ENCODE results near the gene PRR11.
"Not testable (repeated sequence)": the region's sequence is repeated elsewhere in the genome, so short reads cannot be mapped to it uniquely, and the experiment has no call there.

Gene PRR11

DNA sequence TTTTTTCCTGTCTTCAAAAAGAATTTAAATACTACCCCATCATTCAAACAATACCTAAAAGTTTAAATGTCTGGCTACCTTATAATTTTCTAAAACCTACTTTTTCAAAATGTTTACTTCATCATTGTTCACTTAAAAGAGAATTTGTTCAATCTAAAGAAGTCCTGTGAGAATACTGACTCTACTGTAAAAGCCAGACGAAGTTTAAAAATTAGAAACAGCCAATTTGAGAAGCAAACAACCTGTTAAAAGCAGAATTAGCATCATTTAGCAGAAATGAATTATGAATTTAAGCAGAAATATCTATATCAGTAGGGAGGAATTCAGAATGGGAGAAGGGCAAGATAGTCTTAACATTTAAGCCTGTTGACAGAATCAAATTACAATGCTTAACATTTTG is 2.6 kb upstream of the PRR11 start:
- DNase-seq (ENCODE audit: low read depth): no peak

DNA sequence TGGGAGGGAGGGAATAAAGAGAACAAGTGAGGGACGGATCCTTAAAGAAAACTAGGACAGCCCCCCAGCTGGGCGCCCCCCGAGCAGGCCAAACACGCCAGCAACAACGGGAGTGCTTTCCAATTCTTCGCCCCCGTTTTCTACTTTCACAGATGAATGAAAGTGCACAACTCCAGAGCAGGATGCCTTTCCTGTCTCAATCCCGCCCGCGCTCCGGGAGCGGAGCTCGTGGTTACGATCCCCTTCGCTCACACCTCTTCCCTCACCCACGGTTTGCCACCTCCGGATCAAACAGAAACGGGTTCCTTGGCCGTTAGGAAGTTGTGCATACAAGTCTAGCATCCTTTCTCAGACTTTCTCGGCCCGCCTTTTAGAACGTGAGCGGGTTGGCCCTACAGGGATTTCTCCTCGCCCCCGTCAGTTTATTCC is 1.2 kb upstream of the PRR11 start:
- DNase-seq (ENCODE audit: low read depth): peak; percentile 2

DNA sequence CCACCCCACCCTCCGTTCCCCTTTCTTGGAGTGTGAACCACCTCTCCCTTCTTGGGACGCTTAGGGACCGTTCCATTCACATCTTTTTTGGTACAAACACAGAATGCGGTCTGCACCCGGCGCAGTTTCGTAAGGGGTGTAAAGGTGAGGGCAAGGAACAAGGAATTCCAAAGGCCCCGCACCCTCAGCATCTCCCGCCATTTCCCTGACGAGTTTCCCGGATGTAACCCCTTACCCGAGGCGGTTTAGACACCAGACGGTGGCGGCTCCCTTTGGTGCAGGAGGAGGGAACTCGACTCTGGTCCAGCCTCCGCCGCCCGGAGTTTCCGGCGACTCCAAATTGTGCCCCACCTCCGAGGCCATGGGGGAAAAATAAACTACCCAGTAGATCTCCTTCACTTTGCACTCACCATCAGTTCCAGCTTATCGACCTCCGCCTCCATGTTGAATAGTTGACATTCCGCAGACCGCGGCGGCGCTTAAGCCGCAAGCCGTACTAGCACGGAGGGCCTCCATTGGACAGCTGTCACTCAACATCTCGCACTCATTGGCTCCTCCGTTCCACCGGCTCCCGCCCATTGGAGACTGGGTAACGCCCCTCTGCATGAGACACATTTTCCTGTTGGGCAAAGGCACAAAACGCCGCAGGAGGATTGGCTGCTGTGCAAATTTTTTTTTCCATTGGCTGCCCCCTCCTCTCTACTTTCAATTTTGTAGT is 666 bp upstream of the PRR11 start, which contains the start of gene SKA2:
TSS of gene SKA2 (minus strand) at position 466 of the 718 bp plus-strand sequence. CDS start at position 443, 23 bp downstream.
- peak; percentile 76 for DNase-seq (ENCODE audit: low read depth)

DNA sequence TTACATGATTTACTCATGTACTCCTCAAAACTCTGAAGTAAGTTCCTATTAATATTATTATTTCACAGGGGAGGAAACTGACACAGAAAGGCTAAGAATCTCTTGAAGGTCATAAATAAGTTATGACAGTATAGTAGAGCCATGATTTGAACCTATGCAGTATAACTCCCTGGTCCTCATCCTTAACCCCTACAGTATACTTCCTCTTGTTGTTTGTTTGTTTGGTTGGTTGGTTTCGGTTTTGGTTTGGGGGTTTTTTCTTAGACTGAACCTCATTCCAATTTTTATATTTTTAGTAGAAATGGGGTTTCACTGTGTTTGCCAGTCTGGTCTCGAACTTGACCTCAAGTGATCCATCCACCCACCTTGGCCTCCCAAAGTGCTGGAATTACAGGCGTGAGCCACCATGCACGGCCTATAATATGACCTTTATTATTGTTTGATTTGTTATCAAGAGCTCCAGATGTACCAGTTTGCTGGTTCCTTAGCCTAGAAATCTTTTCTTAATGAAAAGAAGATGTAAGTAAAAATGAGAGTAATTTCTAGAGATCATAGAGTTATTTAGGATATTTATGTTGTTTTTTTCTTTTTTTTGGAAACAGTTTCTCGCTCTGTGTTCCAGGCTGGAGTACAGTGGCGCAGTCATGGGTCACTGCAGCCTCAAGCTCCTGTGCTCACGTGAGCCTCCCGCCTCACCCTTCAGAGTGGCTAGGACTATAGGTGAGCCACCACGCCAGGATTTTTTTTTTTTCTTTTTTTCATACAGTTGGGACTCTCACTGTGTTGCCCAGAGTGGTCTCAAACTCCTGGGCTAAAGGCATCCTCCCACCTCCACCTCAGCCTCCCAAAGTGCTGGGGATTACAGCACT is 4.8 kb downstream of the PRR11 start:
- no peak for DNase-seq (ENCODE audit: low read depth)

DNA sequence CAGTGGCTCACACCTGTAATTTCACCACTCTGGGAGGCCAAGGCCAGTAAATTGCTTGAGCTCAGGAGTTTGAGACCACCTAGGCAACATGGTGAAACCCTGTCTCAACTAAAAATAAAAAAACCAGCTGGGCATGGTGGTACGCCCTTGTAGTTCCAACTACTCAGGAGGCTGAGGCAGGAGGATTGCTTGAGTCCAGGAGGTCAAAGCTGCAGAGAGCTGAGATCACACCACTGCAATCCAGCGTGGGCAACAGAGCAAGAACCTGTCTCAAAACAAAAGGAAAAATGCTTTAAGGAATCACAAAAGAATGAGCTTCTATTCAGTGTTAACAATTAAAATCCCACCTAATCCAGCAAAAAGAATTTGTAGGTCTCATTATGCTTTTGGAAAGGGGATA is 5.9 kb downstream of the PRR11 start:
- DNase-seq (ENCODE audit: low read depth): no peak

DNA sequence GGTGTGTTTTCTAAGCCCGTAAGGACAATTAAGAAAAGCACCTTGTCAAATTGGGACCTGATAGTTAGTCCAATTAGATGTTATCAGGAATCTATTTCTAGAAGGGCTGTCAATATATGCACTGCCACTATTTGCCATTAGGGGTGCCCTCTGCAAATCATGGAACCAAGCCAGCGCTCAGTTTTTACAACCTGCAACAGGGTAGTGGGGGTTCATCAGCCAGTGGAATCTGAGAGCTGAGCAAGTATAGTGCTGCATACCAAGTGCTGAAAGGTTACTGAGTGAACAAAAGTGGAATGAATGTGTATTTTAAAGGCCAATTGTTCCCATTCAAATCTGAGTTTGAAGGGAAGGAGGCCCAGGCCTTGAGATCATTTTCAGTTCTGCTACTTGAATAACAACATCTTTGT is 10.4 kb downstream of the PRR11 start:
- DNase-seq (ENCODE audit: low read depth): no peak

DNA sequence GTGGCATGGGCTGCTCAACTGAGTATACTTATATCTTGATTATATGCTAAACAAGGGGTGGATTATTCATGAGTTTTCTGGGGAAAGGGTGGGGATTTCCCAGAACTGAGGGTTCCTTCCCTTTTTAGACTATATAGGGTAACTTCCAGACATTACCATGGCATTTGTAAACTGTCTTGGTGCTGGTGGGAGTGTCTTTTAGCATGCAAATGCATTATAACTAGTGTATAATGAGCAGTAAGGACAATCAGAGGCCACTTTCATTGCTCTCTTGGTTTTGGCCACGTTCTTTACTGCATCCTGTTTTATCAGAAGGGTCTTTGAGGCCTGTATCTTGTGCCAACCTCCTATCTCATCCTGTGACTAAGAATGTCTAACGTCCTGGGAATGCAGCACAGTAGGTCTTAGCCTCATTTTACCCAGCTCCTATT is 12.0 kb downstream of the PRR11 start:
- DNase-seq (ENCODE audit: low read depth): no peak

DNA sequence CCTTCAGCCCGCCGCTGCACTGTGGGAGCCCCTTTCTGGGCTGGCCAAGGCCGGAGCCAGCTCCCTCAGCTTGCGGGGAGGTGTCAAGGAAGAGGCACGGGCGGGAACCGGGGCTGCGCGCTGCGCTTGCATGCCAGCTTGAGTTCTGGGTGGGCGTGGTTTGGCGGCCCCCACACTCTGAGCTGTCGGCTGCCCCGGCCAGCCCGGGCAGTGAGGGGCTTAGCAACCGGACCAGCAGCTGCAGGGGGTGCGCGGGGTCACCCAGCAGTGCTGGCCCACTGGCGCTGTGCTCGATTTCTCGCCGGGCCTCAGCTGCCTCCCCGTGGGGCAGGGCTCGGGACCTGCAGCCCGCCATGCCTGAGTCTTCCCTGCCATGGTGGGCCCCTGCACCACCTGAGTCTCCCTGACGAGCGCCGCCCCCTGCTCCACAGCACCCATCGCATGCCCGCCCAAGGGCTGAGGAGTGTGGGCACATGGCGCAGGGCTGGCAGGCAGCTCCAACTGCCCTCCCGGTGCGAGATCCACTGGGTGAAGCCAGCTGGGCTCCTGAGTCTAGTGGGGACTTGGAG is 17.0 kb downstream of the PRR11 start:
- no peak for DNase-seq (ENCODE audit: low read depth)

DNA sequence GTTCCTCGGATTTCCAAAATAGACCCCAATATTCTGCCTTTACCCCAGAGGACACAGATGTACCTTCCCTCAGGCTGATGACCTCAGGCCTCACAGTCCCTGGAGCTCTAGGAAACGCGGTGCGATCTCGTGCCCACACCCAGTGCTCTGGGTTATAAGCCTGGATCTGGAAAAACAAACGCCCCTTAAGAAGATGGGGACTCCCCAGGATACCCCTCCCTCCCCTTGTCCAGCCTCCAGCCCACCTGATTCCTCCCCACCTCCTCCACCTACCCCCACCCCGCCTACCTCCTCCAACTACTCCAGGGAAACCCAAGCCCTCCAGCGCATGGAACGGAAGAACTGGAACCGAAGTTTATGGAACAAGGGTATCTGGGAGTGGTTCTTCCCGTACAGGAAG is 19.1 kb downstream of the PRR11 start:
- DNase-seq (ENCODE audit: low read depth): no peak

DNA sequence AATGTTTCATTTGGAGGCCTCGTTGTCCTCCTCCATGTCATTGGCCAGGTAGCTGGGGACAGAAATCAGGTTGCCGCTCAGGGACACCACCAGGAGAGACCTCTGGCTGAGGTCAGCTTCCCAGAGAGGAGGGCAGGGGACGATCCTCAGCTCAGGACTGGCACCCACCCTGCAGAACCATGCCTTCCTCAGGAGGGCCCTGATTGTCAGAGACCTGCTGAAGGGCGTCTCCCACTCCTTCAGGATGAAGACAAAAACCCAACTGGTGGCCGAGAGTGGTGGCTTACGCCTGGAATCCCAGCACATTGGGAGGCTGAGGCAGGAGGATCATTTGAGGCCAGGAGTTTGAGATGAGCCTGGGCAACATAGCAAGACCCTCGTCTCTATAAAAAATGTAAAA is 19.5 kb downstream of the PRR11 start:
- no peak for DNase-seq (ENCODE audit: low read depth)

DNA sequence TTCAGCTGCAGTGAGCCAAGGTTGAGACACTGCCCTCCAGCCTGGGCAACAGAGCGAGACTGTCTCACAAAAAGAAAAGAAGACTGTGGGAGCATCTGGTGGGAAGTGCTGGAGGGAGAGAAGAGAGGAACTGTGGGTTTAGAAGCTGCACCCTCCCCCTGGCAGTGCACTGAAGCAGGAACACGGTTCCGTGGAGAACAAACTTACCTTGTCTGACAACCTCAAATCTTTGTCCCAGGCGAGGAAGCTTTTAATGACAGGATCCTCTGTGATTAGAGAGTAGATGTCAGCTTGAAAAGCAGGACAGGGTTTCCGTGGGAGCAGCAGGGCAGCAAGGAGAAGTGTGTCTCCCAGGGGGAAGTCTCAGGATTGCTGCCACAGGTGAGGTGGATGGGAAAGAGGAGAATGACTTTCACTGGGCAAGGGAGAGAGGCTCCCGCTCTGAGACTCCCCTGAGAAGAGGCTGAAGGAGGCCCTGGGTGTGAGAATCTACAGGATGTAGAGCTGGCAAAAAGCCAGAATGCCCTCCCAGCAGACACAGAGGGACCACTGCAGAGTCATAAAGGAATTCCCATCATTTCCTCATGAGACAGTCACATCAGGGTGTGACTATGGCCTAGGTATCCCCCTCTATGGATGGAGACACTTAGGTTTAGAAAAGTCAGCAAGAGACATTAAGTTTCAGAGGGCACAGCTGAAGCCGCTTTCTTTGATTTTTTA is 22.9 kb downstream of the PRR11 start:
- DNase-seq (ENCODE audit: low read depth): no peak

DNA sequence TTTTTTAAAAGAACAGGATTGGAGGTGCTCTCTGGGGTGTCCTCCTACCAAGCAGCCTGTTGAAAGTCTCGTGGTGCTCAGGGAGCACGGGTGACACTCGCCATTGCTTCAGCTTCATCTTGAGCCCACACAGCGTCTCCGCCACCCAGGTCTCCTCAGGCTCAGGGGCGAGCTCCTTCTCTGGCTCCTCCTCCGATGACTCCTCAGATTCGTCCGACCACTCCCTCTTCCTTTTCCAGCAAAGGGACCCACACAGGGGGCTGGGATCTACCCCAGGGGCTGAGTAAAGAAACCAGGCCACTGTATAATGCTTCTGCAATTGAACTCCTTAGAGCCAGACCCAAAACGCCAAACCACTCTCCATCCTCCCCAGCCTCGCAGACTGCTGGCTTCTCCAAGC is 24.1 kb downstream of the PRR11 start:
- not testable (repeated sequence) for DNase-seq (ENCODE audit: low read depth)

DNA sequence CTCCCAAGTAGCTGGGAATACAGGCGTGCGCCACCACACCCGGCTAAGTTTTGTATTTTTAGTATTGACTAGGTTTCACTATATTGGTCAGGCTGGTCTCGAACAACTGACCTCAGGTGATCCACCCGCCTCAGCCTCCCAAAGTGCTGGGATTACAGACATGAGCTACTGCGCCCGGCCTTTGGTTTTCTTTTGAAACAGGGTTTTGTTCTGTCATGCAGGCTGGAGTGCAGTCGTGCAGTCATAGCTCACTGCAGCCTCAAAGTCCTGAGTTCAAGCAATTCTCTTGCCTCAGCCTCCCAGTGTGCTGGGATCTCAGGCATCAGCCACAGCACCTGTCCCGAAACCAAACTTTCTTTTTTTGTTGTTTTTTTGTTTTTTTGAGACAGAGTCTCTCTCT is 25.1 kb downstream of the PRR11 start:
- no peak for DNase-seq (ENCODE audit: low read depth)

DNA sequence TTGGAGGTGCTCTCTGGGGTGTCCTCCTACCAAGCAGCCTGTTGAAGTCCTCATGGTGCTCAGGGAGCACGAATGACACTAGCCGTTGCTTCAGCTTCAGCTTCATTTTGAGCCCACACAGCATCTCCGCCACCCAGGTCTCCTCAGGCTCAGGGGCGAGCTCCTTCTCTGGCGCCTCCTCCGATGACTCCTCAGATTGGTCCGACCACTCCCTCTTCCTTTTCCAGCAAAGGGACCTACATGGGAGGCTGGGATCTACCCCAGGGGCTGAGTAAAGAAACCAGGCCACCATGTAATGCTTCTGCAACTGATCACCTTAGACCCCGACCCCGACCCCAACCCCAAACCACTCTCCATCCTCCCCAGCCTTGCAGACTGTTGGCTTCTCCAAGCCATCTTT is 25.9 kb downstream of the PRR11 start:
- no peak for DNase-seq (ENCODE audit: low read depth)

DNA sequence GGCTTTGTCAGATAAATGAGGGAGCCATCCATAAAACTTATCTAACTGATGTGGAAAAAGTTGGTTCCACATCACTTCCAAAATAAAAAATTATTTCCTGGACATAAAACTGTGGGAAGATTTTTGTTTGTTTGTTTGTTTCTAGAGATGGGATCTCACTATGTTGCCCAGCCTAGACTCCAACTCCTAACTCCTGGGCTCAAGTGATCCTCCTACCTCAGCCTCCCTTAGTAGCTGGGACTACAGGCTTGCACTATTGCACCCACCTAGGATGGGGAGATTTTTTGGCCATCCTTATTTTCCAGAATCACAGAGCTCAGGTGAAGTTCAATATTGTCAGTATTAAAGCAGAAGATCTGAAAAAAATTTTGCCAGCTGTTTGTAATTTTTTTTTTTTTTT is 30.5 kb downstream of the PRR11 start:
- DNase-seq (ENCODE audit: low read depth): no peak

DNA sequence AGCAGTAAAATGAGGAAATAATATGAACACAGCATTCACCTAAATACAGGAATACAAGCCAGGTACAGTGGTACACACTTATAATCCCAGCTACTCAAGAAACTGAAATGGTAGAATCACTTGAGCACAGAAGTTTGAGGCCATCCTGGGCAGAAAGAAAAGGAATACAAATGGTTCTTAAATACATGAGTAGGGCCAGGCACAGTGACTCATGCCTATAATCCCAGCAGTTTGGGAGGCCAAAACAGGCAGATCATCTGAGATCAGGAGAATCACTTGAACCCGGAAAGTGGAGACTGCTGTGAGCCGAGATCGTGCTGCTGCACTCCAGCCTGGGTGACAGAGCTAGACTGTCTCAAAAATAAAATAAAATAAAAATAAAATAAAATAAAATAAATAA is 31.3 kb downstream of the PRR11 start:
- DNase-seq (ENCODE audit: low read depth): no peak

DNA sequence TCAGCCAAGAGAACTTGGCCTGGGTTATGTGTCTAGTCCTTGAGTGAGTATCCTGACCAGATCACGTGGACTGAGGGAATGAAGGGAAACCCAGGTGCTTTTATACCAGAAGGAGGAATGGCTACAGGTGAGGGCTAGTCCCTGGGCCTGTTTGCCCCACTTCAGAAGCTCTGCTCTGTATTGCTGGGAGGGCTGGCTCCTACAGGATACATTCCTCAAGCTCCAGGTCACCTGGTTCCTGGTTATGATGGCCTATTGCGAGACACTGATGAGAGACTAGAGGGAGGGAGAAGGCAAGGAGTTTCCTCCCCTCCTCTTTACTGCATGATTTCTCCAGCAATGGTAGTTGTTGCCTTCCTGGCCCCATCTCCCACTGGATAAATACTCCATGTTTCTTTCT is 35.3 kb downstream of the PRR11 start:
- no peak for DNase-seq (ENCODE audit: low read depth)

DNA sequence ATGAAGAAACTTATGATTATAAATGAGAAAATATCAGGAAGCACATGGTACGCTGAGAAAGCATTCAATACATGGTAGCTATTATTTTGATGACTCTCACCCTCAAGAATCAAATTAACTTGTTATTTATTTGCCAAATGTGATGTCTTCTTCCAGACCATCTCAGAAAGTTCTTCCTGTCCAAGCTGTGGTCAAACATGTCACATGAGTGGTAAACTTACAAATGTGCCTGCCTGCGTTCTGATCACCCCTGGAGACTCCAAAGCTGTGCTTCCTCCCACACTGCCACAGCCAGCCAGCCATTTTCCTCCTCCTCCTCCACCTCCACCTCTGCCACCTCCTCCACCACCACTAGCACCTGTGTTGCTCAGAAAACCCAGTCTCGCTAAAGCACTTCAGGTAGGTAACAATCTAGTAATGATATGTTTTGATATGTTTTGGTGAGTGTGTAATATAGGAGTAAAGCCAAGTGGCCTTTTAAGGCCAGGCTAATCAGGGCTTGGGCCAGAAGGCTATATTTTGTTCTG is 37.9 kb downstream of the PRR11 start:
- no peak for DNase-seq (ENCODE audit: low read depth)

DNA sequence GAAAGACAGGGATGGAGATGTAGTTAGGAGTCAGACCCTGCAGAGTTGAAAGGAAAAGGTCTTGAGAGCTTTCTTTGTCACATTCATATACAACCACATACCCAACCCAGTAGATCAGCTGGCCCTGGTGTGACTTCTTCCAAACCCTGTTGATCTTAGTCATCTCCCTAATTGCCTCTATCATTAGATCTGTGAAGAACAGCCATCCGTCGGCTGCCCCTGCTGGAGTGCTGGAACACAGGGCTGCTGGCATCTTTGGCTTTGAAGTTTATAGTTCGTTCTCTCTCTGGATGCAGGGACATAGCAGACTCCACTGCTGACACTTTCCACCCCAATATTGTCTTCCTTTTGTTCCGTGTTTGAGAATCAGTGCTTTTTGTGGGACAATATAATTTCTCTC is 43.9 kb downstream of the PRR11 start:
- DNase-seq (ENCODE audit: low read depth): no peak

DNA sequence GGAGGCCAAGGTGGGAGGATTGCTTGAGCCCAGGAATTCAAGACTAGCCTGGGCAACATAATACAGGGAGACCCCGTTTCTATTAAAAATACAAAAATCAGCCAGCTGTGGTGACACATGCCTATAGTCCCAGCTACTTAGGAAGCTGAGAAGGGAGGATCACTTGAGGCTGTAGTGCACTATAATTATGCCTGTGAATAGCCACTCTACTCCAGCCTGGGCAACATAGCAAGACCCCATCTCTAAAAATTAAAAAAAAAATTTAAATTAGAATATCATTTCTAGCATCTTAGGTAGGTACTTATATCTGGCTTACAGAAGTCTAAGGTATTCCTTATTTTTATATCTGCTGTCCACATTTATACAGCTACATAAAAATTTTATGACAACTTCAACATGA is 46.8 kb downstream of the PRR11 start:
- DNase-seq (ENCODE audit: low read depth): no peak

DNA sequence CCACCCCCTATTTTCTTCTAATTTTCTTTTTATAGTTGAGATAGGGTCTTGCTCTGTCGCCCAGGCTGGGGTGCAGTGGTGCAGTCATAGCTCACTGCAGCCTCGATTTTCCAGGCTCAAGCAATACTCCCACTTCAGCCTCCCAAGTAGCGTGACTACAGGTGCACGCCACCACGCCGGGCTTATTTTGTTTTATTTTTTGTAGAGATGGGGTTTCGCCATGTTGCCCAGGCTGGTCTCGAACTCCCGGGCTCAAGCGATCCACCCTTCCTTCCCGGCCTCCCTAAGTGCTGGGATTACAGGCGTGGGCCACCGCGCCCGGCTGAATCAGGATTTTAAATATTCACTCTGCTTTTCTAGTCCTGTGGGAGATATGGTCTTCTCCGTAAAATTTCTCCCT is 63.8 kb downstream of the PRR11 start:
- no peak for DNase-seq (ENCODE audit: low read depth)

DNA sequence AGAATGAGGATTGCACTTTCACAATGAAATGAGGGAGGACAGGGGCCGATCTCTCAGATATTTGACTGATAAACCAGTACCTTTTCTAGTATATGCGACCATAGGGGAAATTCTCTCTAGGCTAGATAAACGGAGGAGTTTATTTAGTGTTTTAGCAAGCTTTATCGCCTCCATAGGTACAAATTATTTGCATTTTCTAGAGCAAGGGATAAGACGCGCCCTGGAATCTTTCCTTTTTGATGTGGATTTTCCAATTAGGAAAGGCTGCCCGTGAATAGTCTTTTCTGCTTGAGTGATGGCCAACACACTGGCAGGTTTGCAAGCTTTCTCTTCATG is 64.4 kb downstream of the PRR11 start:
- no peak for DNase-seq (ENCODE audit: low read depth)
